ENCODE data around the gene NEDD4L. TPM values are rescaled to one million over a fixed set of nuclear protein-coding genes. Genes with fewer than 3 reads are reported as not detected.

NEDD4L gene
- total and polyA plus RNA-seq, 2 donors (not counting 1 experiment from before 2014, with no cell fraction given) = 10.3 to 25.7 TPM

GRCh38 chr18:58381676-58382411 lies 337.8 kb downstream of the NEDD4L start:
- Mint-ChIP-seq H3K27ac (no peak overlapping the region), H3K27me3 (no peaks in the 10 kb centered on the region), H3K4me3 (no peak overlapping the region), H3K4me1 (no peaks in the 10 kb centered on the region), H3K9me3 (ENCODE audit: insufficient read depth) (no peaks in the 10 kb centered on the region)
- Histone ChIP-seq H3K9ac (ENCODE audit: low read length) (no peak overlapping the region), H2AFZ (ENCODE audit: insufficient read depth, low read depth, low read length, poor library complexity, severe bottlenecking) (no peak overlapping the region), H3K9me3 (ENCODE audit: control extremely low read depth in 1 of 3, control insufficient read depth in 2 of 3, insufficient read depth in 1 of 3, low read length in 2 of 3) (no peaks in the 10 kb centered on the region), H4K20me1 (ENCODE audit: control insufficient read depth, insufficient read depth, low read length, poor library complexity, severe bottlenecking) (no peaks in the 10 kb centered on the region), H3K27ac (ENCODE audit: low read length in 2 of 2) (no peak overlapping the region), H3K4me2 (replicated peaks; ENCODE audit: low read depth, low read length, poor library complexity, severe bottlenecking) (no peak overlapping the region), H3K27me3 (replicated peaks in 1 of 4; ENCODE audit: control extremely low read depth in 1 of 4, control insufficient read depth in 3 of 4, insufficient read depth in 4 of 4, low read length in 3 of 4) (no peaks in the 10 kb centered on the region), H3K4me3 (ENCODE audit: control extremely low read depth in 1 of 5, extremely low read depth in 1 of 5, insufficient read depth in 1 of 5, low read depth in 2 of 5, low read length in 4 of 5) (no peak overlapping the region), H3K79me2 (ENCODE audit: control insufficient read depth, insufficient read depth, low read length) (no peaks in the 10 kb centered on the region), H3K4me1 (ENCODE audit: control insufficient read depth in 2 of 2, insufficient read depth in 2 of 2, low read length in 2 of 2) (no peaks in the 10 kb centered on the region), H3K36me3 (replicated peaks in 1 of 2; ENCODE audit: control extremely low read depth in 1 of 2, control insufficient read depth in 1 of 2, extremely low read depth in 1 of 2, insufficient read depth in 2 of 2, low read length in 1 of 2) (peaks cover 0 to 5% of the 10 kb centered on the region in 2 experiments)
- ChIA-PET POLR2A (no interaction called here), CTCF (no interaction called here)
- intact Hi-C loops (cut with micrococcal nuclease) = no loop called here
- ATAC-seq (ENCODE audit: low read depth) (no peak), DNase-seq (no peak)
- 98% methylated on average over 10 of the region's 12 CpGs for WGBS (ENCODE audit: insufficient coverage)
- TF ChIP-seq EZH2 (IDR thresholded peaks at IDR 0.05; ENCODE audit: borderline replicate concordance, insufficient read depth, low read depth, low read length, poor library complexity, severe bottlenecking) = no peak
- TF ChIP-seq, protein P1, sequence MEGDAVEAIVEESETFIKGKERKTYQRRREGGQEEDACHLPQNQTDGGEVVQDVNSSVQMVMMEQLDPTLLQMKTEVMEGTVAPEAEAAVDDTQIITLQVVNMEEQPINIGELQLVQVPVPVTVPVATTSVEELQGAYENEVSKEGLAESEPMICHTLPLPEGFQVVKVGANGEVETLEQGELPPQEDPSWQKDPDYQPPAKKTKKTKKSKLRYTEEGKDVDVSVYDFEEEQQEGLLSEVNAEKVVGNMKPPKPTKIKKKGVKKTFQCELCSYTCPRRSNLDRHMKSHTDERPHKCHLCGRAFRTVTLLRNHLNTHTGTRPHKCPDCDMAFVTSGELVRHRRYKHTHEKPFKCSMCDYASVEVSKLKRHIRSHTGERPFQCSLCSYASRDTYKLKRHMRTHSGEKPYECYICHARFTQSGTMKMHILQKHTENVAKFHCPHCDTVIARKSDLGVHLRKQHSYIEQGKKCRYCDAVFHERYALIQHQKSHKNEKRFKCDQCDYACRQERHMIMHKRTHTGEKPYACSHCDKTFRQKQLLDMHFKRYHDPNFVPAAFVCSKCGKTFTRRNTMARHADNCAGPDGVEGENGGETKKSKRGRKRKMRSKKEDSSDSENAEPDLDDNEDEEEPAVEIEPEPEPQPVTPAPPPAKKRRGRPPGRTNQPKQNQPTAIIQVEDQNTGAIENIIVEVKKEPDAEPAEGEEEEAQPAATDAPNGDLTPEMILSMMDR (IDR thresholded peaks at IDR 0.05) = no peak

DNA sequence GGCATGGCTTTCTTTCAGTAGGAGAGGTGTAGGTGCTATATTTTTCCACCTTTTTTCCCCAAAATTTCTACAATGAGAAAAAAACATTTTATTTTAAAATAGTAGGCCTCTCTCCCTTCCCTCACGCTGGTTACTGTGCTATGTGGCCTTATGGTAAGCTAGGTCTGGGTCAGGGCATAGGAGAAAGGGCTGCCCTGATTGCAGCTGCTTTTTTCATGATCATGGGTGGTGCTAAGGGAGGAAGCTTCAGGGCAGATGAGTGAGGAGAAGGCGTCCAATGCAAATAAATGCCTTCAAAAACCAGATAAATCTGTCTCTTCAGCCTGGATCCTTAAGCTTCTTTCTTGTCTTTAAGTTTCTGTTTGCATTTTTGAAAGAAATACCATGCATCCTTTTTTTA lies 338.4 kb downstream of the NEDD4L start:
- H4K20me1 ChIP-seq (ENCODE audit: control insufficient read depth, insufficient read depth, low read length, poor library complexity, severe bottlenecking) = no peaks in the 10 kb centered on the region
- no peaks in the 10 kb centered on the region for H3K79me2 ChIP-seq (ENCODE audit: control insufficient read depth, insufficient read depth, low read length)
- H3K27ac Mint-ChIP-seq = no peak overlapping the region
- no peaks in the 10 kb centered on the region for H3K4me1 ChIP-seq (ENCODE audit: control insufficient read depth in 2 of 2, insufficient read depth in 2 of 2, low read length in 2 of 2)
- DNase-seq (no peak), ATAC-seq (ENCODE audit: low read depth) (no peak)
- H3K9ac ChIP-seq (ENCODE audit: low read length) = no peak overlapping the region
- H2AFZ ChIP-seq (ENCODE audit: insufficient read depth, low read depth, low read length, poor library complexity, severe bottlenecking) = no peak overlapping the region
- H3K36me3 ChIP-seq (replicated peaks in 1 of 2; ENCODE audit: control extremely low read depth in 1 of 2, control insufficient read depth in 1 of 2, extremely low read depth in 1 of 2, insufficient read depth in 2 of 2, low read length in 1 of 2) = peaks cover 0 to 5% of the 10 kb centered on the region in 2 experiments
- no peak overlapping the region for H3K4me3 Mint-ChIP-seq
- no CpG with 5 or more reads among the region's 2 CpGs for WGBS (ENCODE audit: insufficient coverage)
- H3K4me1 Mint-ChIP-seq = no peaks in the 10 kb centered on the region
- no peak overlapping the region for H3K27ac ChIP-seq (ENCODE audit: low read length in 2 of 2)
- TF ChIP-seq, protein P1 (IDR thresholded peaks at IDR 0.05) = no peak
- H3K27me3 ChIP-seq (replicated peaks in 1 of 4; ENCODE audit: control extremely low read depth in 1 of 4, control insufficient read depth in 3 of 4, insufficient read depth in 4 of 4, low read length in 3 of 4) = no peaks in the 10 kb centered on the region
- ChIA-PET CTCF (no interaction called here), POLR2A (no interaction called here)
- no peak overlapping the region for H3K4me2 ChIP-seq (replicated peaks; ENCODE audit: low read depth, low read length, poor library complexity, severe bottlenecking)
- no peaks in the 10 kb centered on the region for H3K9me3 ChIP-seq (ENCODE audit: control extremely low read depth in 1 of 3, control insufficient read depth in 2 of 3, insufficient read depth in 1 of 3, low read length in 2 of 3)
- no peak overlapping the region for H3K4me3 ChIP-seq (ENCODE audit: control extremely low read depth in 1 of 5, extremely low read depth in 1 of 5, insufficient read depth in 1 of 5, low read depth in 2 of 5, low read length in 4 of 5)
- H3K9me3 Mint-ChIP-seq (ENCODE audit: insufficient read depth) = no peaks in the 10 kb centered on the region
- intact Hi-C loops (cut with micrococcal nuclease) = no loop called here
- H3K27me3 Mint-ChIP-seq = no peaks in the 10 kb centered on the region

Data from B cell (primary cell).